HL-60 (cell line): ENCODE measurements around the gene STARD3NL.
"Not testable (repeated sequence)": the region's sequence is repeated elsewhere in the genome, so short reads cannot be mapped to it uniquely, and the experiment has no call there.

Source experiments
- POLR2AphosphoS5 ChIP-seq: IDR thresholded peaks from 2 replicates; pipeline ENCODE4 v1.6.1; 2012; ENCODE audit warnings: low read depth
- REST ChIP-seq: IDR thresholded peaks from 2 replicates; pipeline ENCODE4 v1.6.1; 2012; ENCODE audit warnings: low read depth; ENCODE audit not compliant: insufficient replicate concordance
- TF ChIP-seq, protein P1 (sequence below): IDR thresholded peaks from one replicate; pipeline ENCODE4 v1.5.1; 2011; ENCODE audit warnings: low read length, control low read depth, inconsistent platforms; ENCODE audit not compliant: insufficient read depth

DNA sequence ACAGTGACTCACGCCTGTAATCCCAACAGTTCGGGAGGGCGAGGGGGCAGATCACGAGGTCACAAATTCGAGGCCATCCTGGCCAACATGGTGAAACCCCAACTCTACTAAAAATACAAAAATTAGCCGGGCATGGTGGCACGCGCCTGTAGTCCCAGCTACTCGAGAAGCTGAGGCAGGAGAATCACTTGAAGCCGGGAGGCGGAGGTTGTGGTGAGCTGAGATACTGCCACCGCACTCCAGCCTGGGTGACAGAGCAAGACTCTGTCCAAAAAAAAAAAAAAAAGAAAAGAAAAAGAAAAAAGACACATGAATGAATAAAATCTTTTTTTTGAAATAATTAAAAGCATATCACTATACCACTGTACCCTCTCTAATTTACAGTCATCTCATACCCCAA lies 83.6 kb downstream of the STARD3NL start:
- TF ChIP-seq, protein P1, sequence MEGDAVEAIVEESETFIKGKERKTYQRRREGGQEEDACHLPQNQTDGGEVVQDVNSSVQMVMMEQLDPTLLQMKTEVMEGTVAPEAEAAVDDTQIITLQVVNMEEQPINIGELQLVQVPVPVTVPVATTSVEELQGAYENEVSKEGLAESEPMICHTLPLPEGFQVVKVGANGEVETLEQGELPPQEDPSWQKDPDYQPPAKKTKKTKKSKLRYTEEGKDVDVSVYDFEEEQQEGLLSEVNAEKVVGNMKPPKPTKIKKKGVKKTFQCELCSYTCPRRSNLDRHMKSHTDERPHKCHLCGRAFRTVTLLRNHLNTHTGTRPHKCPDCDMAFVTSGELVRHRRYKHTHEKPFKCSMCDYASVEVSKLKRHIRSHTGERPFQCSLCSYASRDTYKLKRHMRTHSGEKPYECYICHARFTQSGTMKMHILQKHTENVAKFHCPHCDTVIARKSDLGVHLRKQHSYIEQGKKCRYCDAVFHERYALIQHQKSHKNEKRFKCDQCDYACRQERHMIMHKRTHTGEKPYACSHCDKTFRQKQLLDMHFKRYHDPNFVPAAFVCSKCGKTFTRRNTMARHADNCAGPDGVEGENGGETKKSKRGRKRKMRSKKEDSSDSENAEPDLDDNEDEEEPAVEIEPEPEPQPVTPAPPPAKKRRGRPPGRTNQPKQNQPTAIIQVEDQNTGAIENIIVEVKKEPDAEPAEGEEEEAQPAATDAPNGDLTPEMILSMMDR: not testable (repeated sequence)
- not testable (repeated sequence) for TF ChIP-seq REST, POLR2AphosphoS5
